ENCODE results near the gene TGFBR3L. TPM values are rescaled to one million over a fixed set of nuclear protein-coding genes. Genes with fewer than 3 reads are reported as not detected.

TGFBR3L gene
- total and polyA plus RNA-seq, 4 donors: 0.25 to 0.77 TPM; not detected in 2

GRCh38 chr19:7908078-7908699 is 6.4 kb upstream of the TGFBR3L start:
- H3K9ac ChIP-seq (ENCODE audit: insufficient read depth in 1 of 2, low read length in 2 of 2): no peak overlapping the region
- ATAC-seq (ENCODE audit: insufficient read depth, low FRiP score): no peak
- 87% methylated on average over 13 to 14 of the region's 14 CpGs for WGBS, 2 donors
- H3K4me1 ChIP-seq (ENCODE audit: control insufficient read depth in 5 of 5, insufficient read depth in 5 of 5, low read length in 5 of 5): peaks cover 0 to 22% (median 6%) of the 10 kb centered on the region in 5 donors
- peaks cover 0 to 17% (median 0%) of the 10 kb centered on the region in 4 donors for H3K9me3 ChIP-seq (ENCODE audit: control insufficient read depth in 4 of 4, insufficient read depth in 3 of 4, low read length in 3 of 4)
- H3K27ac ChIP-seq (ENCODE audit: low read depth in 1 of 2, low read length in 1 of 2): no peak overlapping the region
- no peaks in the 10 kb centered on the region for H3K27me3 ChIP-seq (ENCODE audit: control insufficient read depth in 3 of 3, insufficient read depth in 3 of 3, low read length in 2 of 3)
- H3K36me3 ChIP-seq (ENCODE audit: control insufficient read depth in 4 of 4, insufficient read depth in 4 of 4, low read length in 4 of 4): peaks cover 9 to 54% (median 11%) of the 10 kb centered on the region in 4 donors
- H3K4me3 ChIP-seq: no peak overlapping the region
- TF ChIP-seq CTCF (IDR thresholded peaks at IDR 0.05; ENCODE audit: control extremely low read depth, extremely low read depth): no peak
- no peak for DNase-seq

DNA sequence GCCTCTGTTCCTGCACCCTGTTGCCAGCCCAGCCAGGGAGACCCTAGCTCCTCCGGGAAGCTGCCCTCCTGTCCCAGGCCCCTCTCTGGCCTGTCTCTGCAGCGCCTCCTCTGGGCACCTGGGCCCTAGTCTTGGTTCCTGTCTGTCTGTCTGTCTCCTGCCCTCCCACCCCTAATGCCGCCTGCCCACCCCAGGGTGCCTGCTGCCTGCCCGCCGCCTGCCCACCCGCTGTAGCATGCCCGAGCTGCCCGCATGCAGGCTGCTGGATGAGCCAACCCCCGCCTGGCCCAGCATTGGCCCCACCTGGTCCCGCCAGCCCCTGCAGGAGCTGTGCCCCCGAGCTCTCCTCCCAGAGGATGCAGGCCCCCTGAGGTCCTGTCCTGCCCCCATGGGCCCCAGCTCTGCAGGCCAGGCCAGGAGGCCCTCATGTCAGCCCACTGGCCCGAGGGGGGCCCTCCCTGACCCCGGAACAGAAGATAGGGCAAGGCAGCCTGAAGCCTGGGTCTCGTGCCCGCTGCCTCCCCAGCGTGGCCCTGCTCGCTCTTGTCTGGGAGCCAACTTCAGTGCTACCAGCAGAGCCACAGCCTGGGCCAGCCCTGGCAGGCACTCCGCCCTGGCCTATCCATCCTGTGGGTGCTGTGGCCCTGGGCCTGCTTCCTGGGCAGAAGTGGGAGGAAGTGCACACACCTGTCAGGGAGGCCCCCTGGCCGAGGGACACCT is 5.7 kb upstream of the TGFBR3L start:
- Histone ChIP-seq H3K4me1 (ENCODE audit: control insufficient read depth in 5 of 5, insufficient read depth in 5 of 5, low read length in 5 of 5) (peaks cover 0 to 22% (median 6%) of the 10 kb centered on the region in 5 donors), H3K36me3 (ENCODE audit: control insufficient read depth in 4 of 4, insufficient read depth in 4 of 4, low read length in 4 of 4) (peaks cover 9 to 55% (median 11%) of the 10 kb centered on the region in 4 donors), H3K9ac (ENCODE audit: insufficient read depth in 1 of 2, low read length in 2 of 2) (no peak overlapping the region), H3K9me3 (ENCODE audit: control insufficient read depth in 4 of 4, insufficient read depth in 3 of 4, low read length in 3 of 4) (peaks cover 0 to 18% (median 0%) of the 10 kb centered on the region in 4 donors), H3K27me3 (ENCODE audit: control insufficient read depth in 3 of 3, insufficient read depth in 3 of 3, low read length in 2 of 3) (no peaks in the 10 kb centered on the region), H3K4me3 (no peak overlapping the region), H3K27ac (ENCODE audit: low read depth in 1 of 2, low read length in 1 of 2) (no peak overlapping the region)
- WGBS, 2 donors: 91 to 93% methylated on average over 19 of the region's 19 CpGs
- ATAC-seq (ENCODE audit: insufficient read depth, low FRiP score) (no peak), DNase-seq (no peak)
- TF ChIP-seq CTCF (IDR thresholded peaks at IDR 0.05; ENCODE audit: control extremely low read depth, extremely low read depth): no peak

- Histone ChIP-seq H3K27me3 (ENCODE audit: control insufficient read depth in 3 of 3, insufficient read depth in 3 of 3, low read length in 2 of 3) (peaks cover 0 to 2% (median 1%) of the 10 kb centered on the region in 3 donors), H3K27ac (ENCODE audit: low read depth in 1 of 2, low read length in 1 of 2) (no peak overlapping the region), H3K9me3 (ENCODE audit: control insufficient read depth in 4 of 4, insufficient read depth in 3 of 4, low read length in 3 of 4) (peaks cover 0 to 20% (median 0%) of the 10 kb centered on the region in 4 donors), H3K36me3 (ENCODE audit: control insufficient read depth in 4 of 4, insufficient read depth in 4 of 4, low read length in 4 of 4) (peaks cover 9 to 55% (median 11%) of the 10 kb centered on the region in 4 donors), H3K4me3 (no peak overlapping the region), H3K9ac (ENCODE audit: insufficient read depth in 1 of 2, low read length in 2 of 2) (no peak overlapping the region), H3K4me1 (ENCODE audit: control insufficient read depth in 5 of 5, insufficient read depth in 5 of 5, low read length in 5 of 5) (peaks cover 0 to 21% (median 6%) of the 10 kb centered on the region in 5 donors)
- DNase-seq (no peak), ATAC-seq (ENCODE audit: insufficient read depth, low FRiP score) (no peak)
- 96 to 98% methylated on average over 21 of the region's 21 CpGs for WGBS, 2 donors
- no peak for TF ChIP-seq CTCF (IDR thresholded peaks at IDR 0.05; ENCODE audit: control extremely low read depth, extremely low read depth)
Observed at GRCh38 chr19:7909471-7910067, 5.1 kb upstream of the TGFBR3L start.

Data from lung (tissue), 12 donors.